Measurements from ENCODE around the gene AIM2.

The AIM2 gene

DNA sequence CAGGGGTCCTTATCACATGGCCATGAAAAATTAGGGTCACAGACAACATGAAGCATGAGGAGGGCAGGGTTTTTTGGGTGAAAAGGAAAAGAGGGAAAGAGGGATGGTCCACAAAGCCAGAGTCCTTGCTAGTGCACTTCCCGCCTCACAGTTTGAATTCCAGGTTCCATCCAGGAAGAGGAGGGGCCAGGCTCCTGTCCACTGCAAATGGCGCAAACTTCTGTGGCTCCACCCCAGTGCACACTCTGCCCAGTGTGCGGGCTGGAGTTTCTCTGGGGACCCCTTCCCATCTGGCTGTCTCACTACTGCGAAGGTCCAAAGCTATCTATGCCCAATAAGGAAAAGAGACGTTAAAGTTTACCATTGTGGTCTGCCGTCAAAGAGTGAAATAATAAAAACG, 17.8 kb downstream of the AIM2 start:
- TF ChIP-seq, protein P1, sequence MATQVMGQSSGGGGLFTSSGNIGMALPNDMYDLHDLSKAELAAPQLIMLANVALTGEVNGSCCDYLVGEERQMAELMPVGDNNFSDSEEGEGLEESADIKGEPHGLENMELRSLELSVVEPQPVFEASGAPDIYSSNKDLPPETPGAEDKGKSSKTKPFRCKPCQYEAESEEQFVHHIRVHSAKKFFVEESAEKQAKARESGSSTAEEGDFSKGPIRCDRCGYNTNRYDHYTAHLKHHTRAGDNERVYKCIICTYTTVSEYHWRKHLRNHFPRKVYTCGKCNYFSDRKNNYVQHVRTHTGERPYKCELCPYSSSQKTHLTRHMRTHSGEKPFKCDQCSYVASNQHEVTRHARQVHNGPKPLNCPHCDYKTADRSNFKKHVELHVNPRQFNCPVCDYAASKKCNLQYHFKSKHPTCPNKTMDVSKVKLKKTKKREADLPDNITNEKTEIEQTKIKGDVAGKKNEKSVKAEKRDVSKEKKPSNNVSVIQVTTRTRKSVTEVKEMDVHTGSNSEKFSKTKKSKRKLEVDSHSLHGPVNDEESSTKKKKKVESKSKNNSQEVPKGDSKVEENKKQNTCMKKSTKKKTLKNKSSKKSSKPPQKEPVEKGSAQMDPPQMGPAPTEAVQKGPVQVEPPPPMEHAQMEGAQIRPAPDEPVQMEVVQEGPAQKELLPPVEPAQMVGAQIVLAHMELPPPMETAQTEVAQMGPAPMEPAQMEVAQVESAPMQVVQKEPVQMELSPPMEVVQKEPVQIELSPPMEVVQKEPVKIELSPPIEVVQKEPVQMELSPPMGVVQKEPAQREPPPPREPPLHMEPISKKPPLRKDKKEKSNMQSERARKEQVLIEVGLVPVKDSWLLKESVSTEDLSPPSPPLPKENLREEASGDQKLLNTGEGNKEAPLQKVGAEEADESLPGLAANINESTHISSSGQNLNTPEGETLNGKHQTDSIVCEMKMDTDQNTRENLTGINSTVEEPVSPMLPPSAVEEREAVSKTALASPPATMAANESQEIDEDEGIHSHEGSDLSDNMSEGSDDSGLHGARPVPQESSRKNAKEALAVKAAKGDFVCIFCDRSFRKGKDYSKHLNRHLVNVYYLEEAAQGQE (IDR thresholded peaks at IDR 0.05; ENCODE audit: insufficient read depth in 1 of 2, low read depth in 2 of 2, low read length in 2 of 2): no peak
- TF ChIP-seq TAF1 (IDR thresholded peaks at IDR 0.05; ENCODE audit: borderline replicate concordance, insufficient read depth, low read length): no peak
- no peak for TF ChIP-seq SIN3A (IDR thresholded peaks at IDR 0.05; ENCODE audit: borderline replicate concordance, insufficient read depth, low read length)
- TF ChIP-seq POLR2AphosphoS5 (IDR thresholded peaks at IDR 0.05; ENCODE audit: low read depth, low read length): no peak

- no peak for TF ChIP-seq POLR2AphosphoS5 (IDR thresholded peaks at IDR 0.05; ENCODE audit: low read depth, low read length)
- no peak for TF ChIP-seq FOXP2 (optimal IDR thresholded peaks at IDR 0.05; ENCODE audit: borderline replicate concordance, extremely low read depth, extremely low read length, insufficient read depth)
- no peak for TF ChIP-seq TAF1 (IDR thresholded peaks at IDR 0.05; ENCODE audit: borderline replicate concordance, insufficient read depth, low read length)
- TF ChIP-seq SIN3A (IDR thresholded peaks at IDR 0.05; ENCODE audit: borderline replicate concordance, insufficient read depth, low read length): no peak
- TF ChIP-seq, protein P1 (IDR thresholded peaks at IDR 0.05; ENCODE audit: insufficient read depth in 1 of 2, low read depth in 2 of 2, low read length in 2 of 2): no peak
Observed at GRCh38 chr1:159056069-159056698, 20.4 kb downstream of the AIM2 start.

DNA sequence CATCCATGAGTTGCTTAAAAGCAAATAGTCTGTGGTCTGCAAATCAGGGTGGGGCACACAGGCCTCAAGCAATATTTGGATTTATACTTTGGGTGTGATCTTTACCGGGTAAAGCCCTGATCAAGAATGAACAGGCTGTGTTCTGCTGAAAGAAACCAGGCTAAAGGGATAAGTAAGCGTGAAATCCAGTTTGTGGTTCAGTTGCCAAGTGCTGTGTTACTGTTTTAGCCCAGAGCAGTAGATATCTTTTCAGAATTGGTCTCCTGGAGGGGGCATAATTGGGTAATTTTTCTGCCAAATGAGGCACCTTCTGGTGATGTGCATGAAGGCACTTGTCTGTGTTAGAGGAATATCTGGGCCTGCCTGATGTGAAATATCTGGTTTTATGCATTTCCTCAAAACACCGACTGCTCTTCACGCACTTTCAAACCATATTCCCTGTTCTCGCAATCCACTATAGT, 21.4 kb downstream of the AIM2 start:
- TF ChIP-seq, protein P1 (IDR thresholded peaks at IDR 0.05; ENCODE audit: insufficient read depth in 1 of 2, low read depth in 2 of 2, low read length in 2 of 2): no peak
- TF ChIP-seq SIN3A (IDR thresholded peaks at IDR 0.05; ENCODE audit: borderline replicate concordance, insufficient read depth, low read length): no peak
- no peak for TF ChIP-seq POLR2AphosphoS5 (IDR thresholded peaks at IDR 0.05; ENCODE audit: low read depth, low read length)
- no peak for TF ChIP-seq TAF1 (IDR thresholded peaks at IDR 0.05; ENCODE audit: borderline replicate concordance, insufficient read depth, low read length)

GRCh38 chr1:159054427-159054826, 22.1 kb downstream of the AIM2 start:
- TF ChIP-seq FOXP2 (optimal IDR thresholded peaks at IDR 0.05; ENCODE audit: borderline replicate concordance, extremely low read depth, extremely low read length, insufficient read depth): no peak
- TF ChIP-seq POLR2AphosphoS5 (IDR thresholded peaks at IDR 0.05; ENCODE audit: low read depth, low read length): no peak
- TF ChIP-seq, protein P1 (IDR thresholded peaks at IDR 0.05; ENCODE audit: insufficient read depth in 1 of 2, low read depth in 2 of 2, low read length in 2 of 2): no peak
- TF ChIP-seq SIN3A (IDR thresholded peaks at IDR 0.05; ENCODE audit: borderline replicate concordance, insufficient read depth, low read length): no peak
- no peak for TF ChIP-seq TAF1 (IDR thresholded peaks at IDR 0.05; ENCODE audit: borderline replicate concordance, insufficient read depth, low read length)

- TF ChIP-seq POLR2AphosphoS5 (IDR thresholded peaks at IDR 0.05; ENCODE audit: low read depth, low read length) (no peak), FOXP2 (optimal IDR thresholded peaks at IDR 0.05; ENCODE audit: borderline replicate concordance, extremely low read depth, extremely low read length, insufficient read depth) (no peak)
Observed at GRCh38 chr1:159051436-159051835, 25.1 kb downstream of the AIM2 start.
